ENCODE measurements around the gene PNMA6F.
A peak's percentile ranks its signal among the peaks of the same experiment; 100 is the strongest.
"Not testable (repeated sequence)": the region's sequence is repeated elsewhere in the genome, so short reads cannot be mapped to it uniquely, and the experiment has no call there.

PNMA6F gene

DNA sequence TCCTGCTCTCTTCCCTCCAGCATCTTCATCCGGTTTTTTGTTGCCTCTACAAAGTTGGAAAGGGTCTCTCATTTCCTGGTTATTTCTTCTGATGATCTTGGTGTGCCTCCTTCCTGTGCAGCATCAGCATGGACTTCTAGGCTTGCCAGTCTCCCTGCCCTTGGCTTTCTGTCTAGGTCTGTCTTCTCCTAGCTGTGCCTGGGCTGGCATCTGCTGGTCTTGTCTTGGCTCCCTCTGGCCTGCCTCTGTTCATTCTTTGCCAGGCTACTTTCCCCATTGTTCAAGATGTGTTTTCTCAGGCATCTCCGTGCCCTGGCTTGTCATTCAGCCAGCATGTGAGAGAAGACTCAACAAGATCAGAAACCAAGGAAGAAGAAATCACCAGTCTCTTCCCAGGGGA is 22.1 kb upstream of the PNMA6F start:
- Mint-ChIP-seq H3K36me3 (peaks cover 58 to 66% of the 10 kb centered on the region in 2 donors), H3K4me1 (peaks cover 5 to 13% of the 10 kb centered on the region in 2 donors), H3K27me3 (no peaks in the 10 kb centered on the region), H3K27ac (no peak overlapping the region), H3K9me3 (peaks cover 0 to 7% of the 10 kb centered on the region in 2 donors), H3K4me3 (no peak overlapping the region)
- no peak for DNase-seq
- no peak for ATAC-seq (replicated peaks)

DNA sequence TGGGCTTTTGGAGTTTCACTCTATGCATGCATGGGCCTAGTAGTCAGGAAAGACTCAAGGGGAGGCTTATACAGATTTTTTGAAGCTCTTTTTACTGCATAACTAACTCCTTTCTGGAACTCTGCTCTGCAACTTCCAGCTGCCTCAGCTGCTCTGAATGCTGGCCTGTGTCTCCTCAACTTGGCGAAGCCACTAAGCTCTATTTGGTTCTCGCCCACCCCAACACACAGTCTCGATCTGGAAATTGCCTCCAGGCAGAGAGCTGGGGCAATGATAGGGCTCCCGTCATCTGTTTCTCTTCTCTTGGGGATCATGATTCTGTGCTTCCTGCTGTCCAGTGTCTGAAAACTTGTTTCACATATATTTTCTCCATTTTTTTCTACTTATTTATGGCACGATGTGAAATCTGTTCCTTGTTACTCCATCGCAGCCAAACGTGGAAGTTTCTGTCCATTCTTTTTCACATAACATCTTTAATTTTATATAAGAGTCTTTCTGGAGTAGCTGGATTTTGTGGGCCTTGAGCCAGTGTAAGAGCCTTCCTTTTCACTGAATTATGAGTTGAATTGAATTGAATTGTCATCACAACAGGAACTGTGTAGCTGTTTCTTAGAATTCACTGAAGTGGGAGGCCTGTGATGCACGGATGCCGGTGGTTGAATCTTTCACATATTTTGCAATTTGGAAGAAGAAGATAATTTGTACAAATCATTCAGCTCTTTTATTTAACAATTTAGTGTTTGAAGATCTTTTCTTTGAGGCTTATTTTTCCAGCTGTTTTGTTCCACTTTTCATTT is 21.4 kb upstream of the PNMA6F start:
- H3K36me3 Mint-ChIP-seq = peaks cover 62 to 70% of the 10 kb centered on the region in 2 donors
- peaks cover 12 to 20% of the 10 kb centered on the region in 2 donors for H3K4me1 Mint-ChIP-seq
- DNase-seq (no peak), ATAC-seq (replicated peaks) (no peak)
- no peak overlapping the region for H3K4me3 Mint-ChIP-seq
- peaks cover 0 to 7% of the 10 kb centered on the region in 2 donors for H3K9me3 Mint-ChIP-seq
- H3K27me3 Mint-ChIP-seq = no peaks in the 10 kb centered on the region
- H3K27ac Mint-ChIP-seq = no peak overlapping the region

- Mint-ChIP-seq H3K9me3 (no peaks in the 10 kb centered on the region), H3K36me3 (peaks cover 47 to 57% of the 10 kb centered on the region in 2 donors), H3K4me1 (peaks cover 19 to 37% of the 10 kb centered on the region in 2 donors), H3K27ac (no peak overlapping the region), H3K4me3 (no peak overlapping the region), H3K27me3 (no peaks in the 10 kb centered on the region)
- ATAC-seq (replicated peaks) (no peak), DNase-seq (no peak)
Measured at GRCh38 chrX:153340111-153340510, 18.5 kb upstream of the PNMA6F start.

- no peak for ATAC-seq (replicated peaks)
- no peak for DNase-seq
- no peaks in the 10 kb centered on the region for H3K27me3 Mint-ChIP-seq
- peaks cover 19 to 41% of the 10 kb centered on the region in 2 donors for H3K4me1 Mint-ChIP-seq
- H3K27ac Mint-ChIP-seq = peak overlapping the region; percentile 6
- H3K36me3 Mint-ChIP-seq = peaks cover 43 to 53% of the 10 kb centered on the region in 2 donors
- H3K9me3 Mint-ChIP-seq = no peaks in the 10 kb centered on the region
- H3K4me3 Mint-ChIP-seq = no peak overlapping the region
Measured at GRCh38 chrX:153339662-153340061, 18.1 kb upstream of the PNMA6F start.

DNA sequence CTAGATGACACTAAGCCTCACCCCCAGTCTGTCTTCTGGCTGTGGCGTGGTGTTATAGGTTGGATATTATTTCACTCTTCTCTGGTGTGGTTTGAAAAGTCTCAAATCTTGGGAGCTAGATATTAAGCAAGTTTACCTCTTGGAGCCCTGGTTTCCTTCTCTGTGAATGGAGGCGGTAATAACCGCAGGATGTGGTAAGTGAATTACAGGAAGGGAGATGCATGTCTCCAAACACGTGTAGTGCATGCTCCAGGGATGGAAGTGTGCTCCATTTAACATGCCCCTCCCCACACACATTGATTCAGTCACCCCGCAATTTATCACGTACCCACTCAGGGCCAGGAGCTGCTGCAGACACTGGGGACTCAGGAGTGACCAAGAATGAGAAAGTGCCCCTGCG is 17.3 kb upstream of the PNMA6F start:
- ATAC-seq (replicated peaks) (no peak), DNase-seq (no peak)
- H3K27me3 Mint-ChIP-seq = no peaks in the 10 kb centered on the region
- H3K4me1 Mint-ChIP-seq = peaks cover 19 to 41% of the 10 kb centered on the region in 2 donors
- no peak overlapping the region for H3K4me3 Mint-ChIP-seq
- no peak overlapping the region for H3K27ac Mint-ChIP-seq
- H3K9me3 Mint-ChIP-seq = no peaks in the 10 kb centered on the region
- peaks cover 39 to 45% of the 10 kb centered on the region in 2 donors for H3K36me3 Mint-ChIP-seq

GRCh38 chrX:153336988-153337387 is 15.4 kb upstream of the PNMA6F start:
- H3K36me3 Mint-ChIP-seq = peaks cover 27 to 37% of the 10 kb centered on the region in 2 donors
- H3K27ac Mint-ChIP-seq = no peak overlapping the region
- no peak overlapping the region for H3K4me3 Mint-ChIP-seq
- H3K9me3 Mint-ChIP-seq = no peaks in the 10 kb centered on the region
- peaks cover 21 to 41% of the 10 kb centered on the region in 2 donors for H3K4me1 Mint-ChIP-seq
- H3K27me3 Mint-ChIP-seq = no peaks in the 10 kb centered on the region
- ATAC-seq (replicated peaks) (no peak), DNase-seq (no peak)

- ATAC-seq (replicated peaks) (peak; percentile 50 to 51), DNase-seq (peak; percentile 11)
- peaks cover 21 to 30% of the 10 kb centered on the region in 2 donors for H3K36me3 Mint-ChIP-seq
- no peaks in the 10 kb centered on the region for H3K9me3 Mint-ChIP-seq
- peak overlapping the region; percentile 52 for H3K27ac Mint-ChIP-seq
- peak overlapping the region; percentile 82 to 88 for H3K4me3 Mint-ChIP-seq
- no peaks in the 10 kb centered on the region for H3K27me3 Mint-ChIP-seq
- H3K4me1 Mint-ChIP-seq = peaks cover 21 to 40% of the 10 kb centered on the region in 2 donors
Measured at GRCh38 chrX:153336121-153336894, 14.7 kb upstream of the PNMA6F start.

DNA sequence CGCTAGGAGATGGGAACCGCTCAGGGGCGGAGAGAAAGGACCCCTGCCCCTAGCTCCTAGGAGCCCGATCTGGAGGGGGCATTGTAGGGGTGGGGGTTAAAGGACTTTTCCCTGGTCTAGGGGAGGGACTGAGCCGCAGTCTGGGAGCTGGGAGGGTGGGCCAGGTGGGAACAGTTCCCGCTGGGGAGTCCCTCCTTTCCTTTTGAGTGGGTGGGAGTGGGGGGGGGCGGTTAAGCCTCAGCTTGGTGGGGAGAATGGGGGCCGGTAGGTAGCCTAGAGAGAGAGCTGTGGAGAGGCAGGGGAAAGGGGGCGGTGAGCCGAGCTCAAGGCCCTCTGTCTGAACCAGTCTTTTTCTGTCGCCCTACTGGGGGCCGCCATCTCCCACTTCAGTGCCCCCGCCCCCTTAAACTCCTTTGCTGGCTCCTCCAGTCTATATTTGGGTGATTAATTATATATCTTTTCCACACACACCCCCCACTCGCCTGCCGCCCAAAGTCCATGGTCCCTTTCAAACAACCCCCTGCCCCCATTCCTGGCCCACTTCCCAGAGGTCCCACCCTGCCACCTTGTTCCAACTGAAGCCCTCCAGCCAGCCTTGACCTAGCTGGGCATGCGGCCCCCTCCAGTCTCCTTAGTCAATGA is 13.2 kb upstream of the PNMA6F start:
- H3K27ac Mint-ChIP-seq = peak overlapping the region; percentile 85
- H3K4me1 Mint-ChIP-seq = peaks cover 21 to 32% of the 10 kb centered on the region in 2 donors
- peaks cover 15 to 21% of the 10 kb centered on the region in 2 donors for H3K36me3 Mint-ChIP-seq

DNA sequence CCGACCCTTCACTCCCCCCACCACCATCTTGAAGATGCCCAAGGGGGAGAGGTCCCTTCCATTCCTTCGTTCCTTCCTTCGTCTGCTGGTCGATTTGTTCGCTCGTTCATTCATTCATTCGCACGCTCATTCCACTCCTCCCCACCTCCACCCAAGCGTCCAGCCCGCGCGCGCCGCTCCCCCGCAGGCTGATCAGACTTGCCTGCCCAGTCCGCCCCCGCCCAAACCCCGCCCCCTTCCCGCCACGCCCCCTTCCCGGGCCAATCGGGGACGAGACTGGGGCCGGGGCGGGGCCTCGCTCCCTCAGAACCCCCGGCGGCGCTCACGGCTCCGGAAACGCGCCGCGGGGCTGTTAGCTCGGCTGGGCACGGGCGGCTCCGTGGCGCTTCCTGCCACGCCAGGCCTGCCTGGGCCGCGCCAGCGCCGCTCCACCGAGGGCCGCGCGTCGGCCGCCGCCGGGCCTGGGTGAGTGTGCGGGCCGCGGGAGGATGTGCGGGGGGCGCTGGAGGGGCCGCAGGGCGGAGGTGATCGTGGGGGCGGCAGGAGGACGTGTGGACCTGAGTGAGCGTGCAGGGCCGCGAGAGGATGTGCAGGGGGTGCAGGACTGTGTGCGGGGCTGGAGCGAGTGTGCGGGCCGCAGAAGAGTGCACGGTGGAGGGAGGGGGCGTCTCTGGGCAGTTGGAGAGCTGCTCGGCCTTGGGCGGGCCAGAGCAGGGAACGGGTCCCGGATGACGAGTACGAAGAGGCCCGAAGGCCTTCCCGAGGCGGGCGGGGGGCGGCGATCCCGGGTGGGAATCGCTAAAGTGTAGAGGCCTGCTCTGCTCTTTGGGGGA is 12.5 kb upstream of the PNMA6F start, which contains the start of gene ZNF275:
ZNF275 (plus strand) TSS at position 333 of the 833 bp plus-strand sequence. CDS start 2,527 bp downstream, outside the sequence.
- Mint-ChIP-seq H3K27ac (peak within 1 kb of the TSS; percentile 85), H3K4me1 (peaks cover 19 to 31% of the 10 kb centered on the region in 2 donors), H3K36me3 (peaks cover 11 to 19% of the 10 kb centered on the region in 2 donors), H3K27me3 (no peaks in the 10 kb centered on the region), H3K4me3 (peak within 1 kb of the TSS; percentile 82 to 88), H3K9me3 (peaks cover 0 to under 1% of the 10 kb centered on the region in 2 donors)
- ATAC-seq (replicated peaks) (peak; percentile 93 to 95), DNase-seq (peak; percentile 75)

More for the DNA sequence above, 13.2 kb upstream of the PNMA6F start:
- no peak for DNase-seq
- no peak for ATAC-seq (replicated peaks)
- Mint-ChIP-seq H3K4me3 (peak overlapping the region; percentile 82 to 88), H3K27me3 (no peaks in the 10 kb centered on the region), H3K9me3 (no peaks in the 10 kb centered on the region)

DNA sequence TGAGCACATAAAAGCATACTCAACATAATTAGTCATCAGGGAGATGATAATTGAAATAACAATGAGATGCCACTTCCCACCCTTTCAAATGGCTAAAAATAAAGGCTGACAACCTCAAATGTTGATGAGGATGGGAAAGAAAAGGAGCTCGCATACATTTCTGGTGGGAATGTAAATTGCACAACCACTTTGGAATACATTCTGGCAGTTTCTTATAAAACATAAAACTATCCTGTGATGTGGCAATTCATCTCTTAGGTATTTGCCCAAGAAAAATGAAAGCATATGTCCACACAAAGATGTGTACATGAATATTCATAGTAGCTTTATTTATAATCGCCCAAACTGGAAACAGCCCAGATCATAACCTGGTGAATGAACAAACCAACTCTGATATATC is 11.7 kb upstream of the PNMA6F start:
- H3K4me3 Mint-ChIP-seq = peak overlapping the region; percentile 80 to 82
- H3K27ac Mint-ChIP-seq = no peak overlapping the region
- H3K27me3 Mint-ChIP-seq = peaks cover 0 to 3% of the 10 kb centered on the region in 2 donors
- ATAC-seq (replicated peaks) (no peak), DNase-seq (no peak)
- H3K9me3 Mint-ChIP-seq = peaks cover 6 to 9% of the 10 kb centered on the region in 2 donors
- H3K36me3 Mint-ChIP-seq = peaks cover 7 to 15% of the 10 kb centered on the region in 2 donors
- H3K4me1 Mint-ChIP-seq = peaks cover 17 to 24% of the 10 kb centered on the region in 2 donors

GRCh38 chrX:153327561-153327960 is 6.0 kb upstream of the PNMA6F start:
- no peak overlapping the region for H3K27ac Mint-ChIP-seq
- peaks cover 23 to 27% of the 10 kb centered on the region in 2 donors for H3K27me3 Mint-ChIP-seq
- H3K9me3 Mint-ChIP-seq = peaks cover 10 to 17% of the 10 kb centered on the region in 2 donors
- peaks cover 2 to 5% of the 10 kb centered on the region in 2 donors for H3K36me3 Mint-ChIP-seq
- no peak for DNase-seq
- peaks cover 0 to 5% of the 10 kb centered on the region in 2 donors for H3K4me1 Mint-ChIP-seq
- no peak for ATAC-seq (replicated peaks)
- H3K4me3 Mint-ChIP-seq = no peak overlapping the region

DNA sequence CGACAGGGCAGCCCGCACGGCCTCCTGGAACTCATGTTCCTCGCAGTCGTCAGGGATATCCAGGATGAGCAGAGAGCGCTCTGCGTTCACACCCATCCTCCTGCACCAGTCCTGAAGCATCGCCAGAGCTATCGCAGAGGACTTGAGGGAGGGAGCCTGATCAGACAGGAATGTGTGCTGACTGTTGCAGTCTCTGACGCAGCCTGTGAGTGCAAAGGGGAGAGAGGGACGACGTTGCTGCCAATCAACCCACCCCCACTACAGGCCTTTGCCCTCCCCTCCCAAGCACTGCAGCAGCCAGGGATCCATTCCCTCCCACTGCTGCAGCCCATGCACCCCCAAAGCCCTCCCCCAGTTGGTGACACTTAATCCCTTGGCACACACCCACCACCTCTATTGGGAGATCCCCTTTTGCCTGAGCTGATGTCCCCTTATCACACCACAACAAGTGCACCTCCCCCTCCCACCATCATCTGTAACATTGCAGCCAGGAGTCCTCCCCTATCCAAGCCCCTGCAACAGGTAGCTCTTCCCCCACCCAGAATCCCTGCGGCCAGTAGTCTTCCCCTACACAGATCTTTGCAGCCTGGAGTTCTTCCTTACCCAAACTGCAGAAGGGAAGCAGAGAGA is 897 bp downstream of the PNMA6F start:
- ATAC-seq (replicated peaks) = no peak
- no peak for DNase-seq
- Mint-ChIP-seq H3K9me3 (peaks cover 3 to 7% of the 10 kb centered on the region in 2 donors), H3K4me1 (peaks cover 0 to 3% of the 10 kb centered on the region in 2 donors), H3K4me3 (no peak overlapping the region), H3K27me3 (peaks cover 23 to 35% of the 10 kb centered on the region in 2 donors), H3K36me3 (no peaks in the 10 kb centered on the region), H3K27ac (no peak overlapping the region)

DNA sequence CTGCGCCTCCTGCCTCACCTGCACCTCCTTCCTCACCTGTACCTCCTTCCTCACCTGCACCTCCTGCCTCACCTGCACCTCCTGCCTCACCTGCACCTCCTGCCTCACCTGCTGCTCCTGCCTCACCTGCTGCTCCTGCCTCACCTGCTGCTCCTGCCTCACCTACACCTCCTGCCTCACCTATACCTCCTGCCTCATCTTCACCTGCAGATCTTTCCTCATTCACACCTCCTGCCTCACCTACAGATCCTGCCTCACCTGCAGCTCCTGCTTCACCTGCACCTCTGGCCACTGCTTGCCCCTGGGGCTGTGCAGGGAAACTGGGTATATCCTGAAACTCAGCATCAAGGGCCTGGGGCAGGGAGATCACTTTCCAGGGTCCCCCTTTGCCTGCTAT is 1.5 kb downstream of the PNMA6F start:
- not testable (repeated sequence) for H3K27ac Mint-ChIP-seq; H3K9me3 Mint-ChIP-seq; H3K4me3 Mint-ChIP-seq; ATAC-seq (replicated peaks); H3K4me1 Mint-ChIP-seq; DNase-seq; H3K36me3 Mint-ChIP-seq
- peaks cover 18 to 35% of the 10 kb centered on the region in 2 donors for H3K27me3 Mint-ChIP-seq

All from stimulated activated naive B cell treated with anti-CD40 and anti-IgM and Interleukin-4, amounts not matched to agents 10 μg/mL and 1 μg/mL and 100 μg/mL, for 72 hours (primary cell).